RKO (cell line): ENCODE results near the gene PSME2.
"Not testable (repeated sequence)": the region's sequence is repeated elsewhere in the genome, so short reads cannot be mapped to it uniquely, and the experiment has no call there.

ENCODE experiments used
- DNase-seq: peaks from one replicate; pipeline ENCODE4 v3.0.0-alpha.2; 2016; ENCODE audit warnings: low spot score

The PSME2 gene

DNA sequence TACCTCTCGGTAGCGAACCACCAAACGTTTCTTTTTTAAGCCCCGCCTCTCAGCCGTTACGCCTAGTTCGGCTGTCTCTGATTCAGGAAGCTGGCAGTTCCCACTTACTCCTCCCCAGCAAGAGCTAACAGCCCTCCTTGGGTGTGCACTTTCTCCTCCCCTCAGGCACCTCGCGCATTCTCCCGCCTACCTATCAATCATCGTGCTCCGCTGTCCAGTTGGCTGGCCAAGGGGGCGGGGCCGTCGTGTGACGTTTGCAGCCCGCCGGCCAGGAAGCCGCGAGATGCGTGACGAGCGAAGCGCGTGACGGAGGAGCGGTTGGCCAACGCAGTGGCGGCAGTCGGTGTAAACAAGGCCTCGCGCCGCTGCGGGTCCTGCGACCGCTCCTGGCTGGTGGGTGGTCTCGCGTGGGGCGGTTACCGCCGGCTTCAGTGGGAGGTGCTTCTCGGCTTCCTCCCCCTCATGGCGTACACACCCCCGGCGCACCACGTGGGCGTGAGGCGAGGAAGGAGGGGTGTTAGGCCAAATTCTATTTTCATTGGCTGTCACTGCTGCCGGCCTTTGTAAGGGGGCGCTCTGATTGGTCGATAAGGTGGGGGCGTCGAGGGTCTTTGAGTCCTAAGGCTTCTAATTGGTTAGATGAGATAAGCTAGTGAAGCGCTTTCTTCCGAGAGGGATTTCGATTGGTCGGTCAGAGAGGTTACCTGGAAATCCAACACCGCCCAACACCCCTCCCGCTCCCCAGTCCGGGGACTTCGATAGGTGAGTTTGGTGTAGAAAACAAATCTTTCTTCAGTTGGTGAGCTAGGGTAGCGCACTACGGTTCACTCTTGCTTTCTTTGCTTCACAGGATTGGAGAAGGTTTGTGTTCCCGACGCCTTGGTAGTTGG is 31.6 kb downstream of the PSME2 start, which contains the start of the genes DCAF11 and NRL:
TSS of gene DCAF11 (plus strand) at position 246 of the 890 bp plus-strand sequence. CDS start 818 bp downstream, outside the sequence.
TSS of gene NRL (minus strand) at position 418 of the 890 bp plus-strand sequence. CDS start 32,101 bp downstream, outside the sequence.
- DNase-seq: peak; percentile 100

DNA sequence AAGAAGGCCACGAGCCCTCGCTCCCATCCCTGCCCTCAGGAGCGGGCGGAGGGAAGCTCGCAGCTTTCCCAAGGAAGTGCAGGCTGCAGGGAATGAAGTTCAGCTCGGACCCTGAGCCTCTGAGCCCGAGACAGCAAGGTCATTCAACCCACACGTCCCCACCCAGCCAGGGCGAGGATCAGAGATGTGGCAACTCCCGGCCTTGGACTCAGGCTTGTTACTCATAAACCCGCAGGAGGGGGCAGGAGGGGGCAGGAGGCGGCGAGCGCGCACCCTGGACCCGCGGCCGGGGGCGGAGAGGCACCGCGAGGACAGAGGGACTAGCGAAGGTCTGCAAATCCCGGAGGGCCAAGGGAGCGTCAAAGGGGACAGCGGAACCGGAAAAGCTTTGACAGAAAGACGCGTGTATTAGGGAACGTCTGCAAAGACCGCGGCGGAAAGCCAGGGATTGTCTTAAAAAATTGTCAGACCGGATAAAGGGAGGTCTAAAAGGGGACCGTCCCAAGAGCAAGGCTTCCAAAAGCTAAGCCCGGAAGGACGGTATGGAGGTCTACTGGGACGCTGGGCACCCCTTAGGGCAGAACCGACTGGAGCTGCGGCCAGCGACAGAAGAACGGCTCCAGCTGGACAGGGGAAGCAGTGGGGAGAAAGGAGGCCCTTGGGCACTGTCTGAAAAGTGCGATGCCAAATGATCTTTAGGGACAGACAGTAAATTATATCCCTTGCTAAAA is 32.4 kb downstream of the PSME2 start:
- peak; percentile 96 for DNase-seq

- DNase-seq: no peak
Measured at GRCh38 chr14:24113379-24113800, 33.0 kb downstream of the PSME2 start.

DNA sequence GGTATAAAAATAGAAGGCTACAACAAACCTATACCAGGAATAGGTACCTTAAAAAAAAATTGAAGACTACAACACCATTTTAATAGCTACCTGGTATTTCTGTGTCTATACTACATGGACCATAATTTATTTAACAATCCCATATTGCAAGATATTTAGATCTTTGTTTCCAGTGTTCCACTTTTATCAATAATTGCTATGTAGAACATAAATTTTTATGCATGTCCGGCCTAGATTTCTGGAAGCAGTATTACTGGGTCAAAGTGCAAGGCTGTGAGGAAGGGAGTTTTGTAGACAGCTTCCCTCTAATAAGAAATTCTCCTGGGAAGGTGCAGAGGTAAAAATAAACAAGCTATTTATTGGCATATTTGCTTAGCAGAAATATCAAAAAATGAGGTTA is 35.9 kb downstream of the PSME2 start:
- DNase-seq: no peak

- no peak for DNase-seq
Measured at GRCh38 chr14:24110060-24110459, 36.4 kb downstream of the PSME2 start.

DNA sequence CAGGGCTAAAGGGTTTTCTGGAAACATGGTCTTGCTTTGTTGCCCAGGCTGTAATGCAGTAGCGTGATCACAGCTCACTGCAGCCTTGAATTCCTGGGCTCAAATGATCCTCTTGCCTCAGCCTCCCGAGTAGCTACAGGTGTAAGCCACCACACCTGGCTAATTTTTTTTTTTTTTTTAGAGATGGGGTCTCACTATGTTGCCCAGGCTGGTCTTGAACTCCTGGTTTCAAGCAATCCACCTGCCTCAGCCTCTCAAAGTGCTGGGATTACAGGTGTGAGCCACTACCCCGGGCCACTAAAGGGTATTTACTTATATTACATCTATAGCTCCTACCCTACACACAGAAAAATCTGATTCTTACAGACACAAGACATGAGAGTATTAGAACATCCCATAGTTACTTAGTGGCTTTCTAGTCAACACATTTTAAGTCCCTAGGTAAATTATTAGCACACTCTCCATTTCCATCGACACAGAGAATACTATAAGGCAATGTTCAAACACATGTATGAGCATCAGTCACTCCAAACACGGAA is 38.0 kb downstream of the PSME2 start:
- DNase-seq: no peak

DNA sequence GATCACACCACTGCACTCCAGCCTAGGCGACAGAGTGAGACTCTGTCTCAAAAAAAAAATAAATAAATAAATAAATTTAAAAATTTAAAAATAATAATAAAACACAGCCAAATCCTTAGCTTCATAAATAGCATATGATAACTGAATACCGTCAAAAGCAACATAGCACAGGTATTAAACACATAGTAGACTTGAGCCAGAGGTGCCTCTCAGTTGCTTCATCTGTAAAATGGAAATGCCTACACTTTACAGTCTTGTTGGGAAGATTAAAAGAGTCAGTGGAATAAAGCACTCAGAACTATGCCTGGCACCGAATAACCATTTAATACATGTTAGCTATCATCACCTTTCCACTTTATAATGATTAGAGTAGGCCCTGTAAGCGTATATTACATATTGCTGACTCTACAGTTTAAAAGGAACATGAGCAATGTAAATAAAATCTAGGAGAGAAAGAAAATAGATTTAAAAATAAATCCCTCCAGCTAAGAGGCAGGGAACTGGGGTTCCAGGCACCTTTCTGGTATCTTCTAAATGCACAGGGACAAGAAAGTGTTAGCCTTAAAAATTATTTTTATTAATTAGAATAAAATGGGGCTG is 39.6 kb downstream of the PSME2 start:
- DNase-seq: no peak

DNA sequence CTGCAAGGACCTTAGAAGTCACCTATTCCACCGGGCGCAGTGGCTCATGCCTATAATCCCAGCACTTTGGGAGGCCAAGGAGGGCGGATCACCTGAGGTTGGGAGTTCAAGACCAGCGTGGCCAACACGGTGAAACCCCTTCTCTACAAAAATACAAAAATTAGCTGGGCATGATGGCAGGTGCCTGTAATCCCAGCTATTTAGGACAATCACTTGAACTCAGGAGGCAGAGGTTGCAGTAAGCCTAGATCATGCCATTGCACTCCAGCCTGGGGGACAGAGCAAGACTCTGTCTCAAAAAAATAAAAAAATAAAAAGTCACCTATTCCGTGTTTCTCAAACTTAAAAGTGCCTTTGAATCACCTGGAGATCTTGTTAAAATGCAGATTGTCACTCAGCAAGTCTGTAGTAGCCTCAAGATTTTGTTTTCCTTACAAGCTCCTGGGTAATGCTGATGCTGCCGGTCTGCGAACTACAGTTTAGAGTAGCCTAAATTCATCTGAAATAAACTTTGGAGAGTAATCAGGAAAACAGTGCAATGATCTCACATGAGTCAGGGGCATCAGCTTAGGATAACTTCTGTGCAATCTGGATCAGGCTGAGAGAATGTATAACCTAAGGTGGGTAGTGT is 40.7 kb downstream of the PSME2 start:
- not testable (repeated sequence) for DNase-seq

DNA sequence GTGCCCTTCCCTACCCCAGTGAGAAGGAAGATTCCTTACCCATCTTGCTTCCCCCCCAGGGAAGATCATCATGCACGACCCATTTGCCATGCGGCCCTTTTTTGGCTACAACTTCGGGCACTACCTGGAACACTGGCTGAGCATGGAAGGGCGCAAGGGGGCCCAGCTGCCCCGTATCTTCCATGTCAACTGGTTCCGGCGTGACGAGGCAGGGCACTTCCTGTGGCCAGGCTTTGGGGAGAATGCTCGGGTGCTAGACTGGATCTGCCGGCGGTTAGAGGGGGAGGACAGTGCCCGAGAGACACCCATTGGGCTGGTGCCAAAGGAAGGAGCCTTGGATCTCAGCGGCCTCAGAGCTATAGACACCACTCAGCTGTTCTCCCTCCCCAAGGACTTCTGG is 43.0 kb downstream of the PSME2 start:
- DNase-seq: no peak

DNA sequence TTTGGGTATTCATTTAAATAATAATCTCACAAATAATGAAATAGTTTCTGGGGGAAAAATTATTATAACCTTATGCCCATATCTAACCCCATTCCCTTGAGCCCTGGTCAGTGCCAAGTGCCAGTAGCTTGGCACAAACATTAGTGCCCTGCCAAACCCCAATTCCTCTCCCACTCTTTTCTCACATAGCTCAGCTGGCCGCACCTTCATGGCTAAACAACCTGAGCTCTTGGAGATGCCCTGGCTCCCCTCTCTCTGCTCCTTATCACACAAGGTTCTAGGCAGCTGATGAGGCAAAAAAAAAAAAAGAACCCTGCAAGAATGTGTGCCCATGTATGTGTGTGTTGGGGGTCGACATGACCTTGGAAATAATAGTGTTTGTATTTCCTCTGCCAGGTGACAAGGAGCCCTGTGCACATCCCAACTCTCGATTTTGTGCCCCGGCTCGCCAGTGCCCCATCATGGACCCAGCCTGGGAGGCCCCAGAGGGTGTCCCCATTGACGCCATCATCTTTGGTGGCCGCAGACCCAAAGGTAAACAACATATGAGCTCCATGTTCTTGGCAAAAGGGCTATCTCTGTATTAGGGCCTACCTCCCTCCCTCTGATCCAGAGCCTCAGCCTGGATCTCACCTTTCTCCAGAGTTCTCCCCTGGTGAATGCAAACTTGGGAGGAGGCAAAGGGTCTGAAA is 43.9 kb downstream of the PSME2 start:
- no peak for DNase-seq

- DNase-seq: no peak
Measured at GRCh38 chr14:24100982-24101494, 45.4 kb downstream of the PSME2 start.

DNA sequence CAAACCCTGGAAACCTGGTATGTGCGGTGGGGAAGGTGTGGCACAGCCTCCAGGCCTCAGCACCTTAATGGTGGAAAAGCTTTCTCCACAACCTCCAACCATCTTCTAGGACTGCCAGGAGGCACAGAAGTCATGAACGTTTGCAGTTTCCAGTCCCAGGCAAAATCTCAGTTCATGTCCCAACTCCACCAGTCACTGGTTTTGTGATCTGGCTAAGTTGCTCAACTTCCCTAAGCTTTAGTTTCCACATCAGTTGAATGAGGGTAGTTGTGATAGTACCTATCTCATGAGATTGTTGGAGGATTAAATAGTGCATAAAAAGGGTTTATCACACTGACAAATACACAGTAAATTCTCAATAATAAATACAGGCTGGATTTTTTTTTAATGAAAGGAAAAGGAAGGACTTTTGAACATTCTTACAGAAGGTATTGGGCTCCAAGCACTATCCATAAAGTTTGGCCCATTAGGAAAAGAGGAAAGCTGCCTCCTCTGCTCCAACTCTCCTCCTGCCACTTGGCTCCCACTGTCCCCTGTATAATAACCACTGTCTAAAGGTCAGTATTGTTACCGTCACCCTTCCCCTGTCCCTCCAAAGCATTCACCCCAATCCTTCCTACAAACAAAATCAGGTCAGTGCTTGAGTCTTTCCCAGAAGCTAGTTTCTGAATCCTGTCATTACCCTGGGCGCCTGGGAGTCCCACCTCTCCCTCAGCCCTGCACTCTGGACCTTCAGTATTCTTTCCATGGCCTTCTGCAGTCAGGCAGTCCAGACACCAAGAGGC is 46.0 kb downstream of the PSME2 start:
- DNase-seq: no peak

DNA sequence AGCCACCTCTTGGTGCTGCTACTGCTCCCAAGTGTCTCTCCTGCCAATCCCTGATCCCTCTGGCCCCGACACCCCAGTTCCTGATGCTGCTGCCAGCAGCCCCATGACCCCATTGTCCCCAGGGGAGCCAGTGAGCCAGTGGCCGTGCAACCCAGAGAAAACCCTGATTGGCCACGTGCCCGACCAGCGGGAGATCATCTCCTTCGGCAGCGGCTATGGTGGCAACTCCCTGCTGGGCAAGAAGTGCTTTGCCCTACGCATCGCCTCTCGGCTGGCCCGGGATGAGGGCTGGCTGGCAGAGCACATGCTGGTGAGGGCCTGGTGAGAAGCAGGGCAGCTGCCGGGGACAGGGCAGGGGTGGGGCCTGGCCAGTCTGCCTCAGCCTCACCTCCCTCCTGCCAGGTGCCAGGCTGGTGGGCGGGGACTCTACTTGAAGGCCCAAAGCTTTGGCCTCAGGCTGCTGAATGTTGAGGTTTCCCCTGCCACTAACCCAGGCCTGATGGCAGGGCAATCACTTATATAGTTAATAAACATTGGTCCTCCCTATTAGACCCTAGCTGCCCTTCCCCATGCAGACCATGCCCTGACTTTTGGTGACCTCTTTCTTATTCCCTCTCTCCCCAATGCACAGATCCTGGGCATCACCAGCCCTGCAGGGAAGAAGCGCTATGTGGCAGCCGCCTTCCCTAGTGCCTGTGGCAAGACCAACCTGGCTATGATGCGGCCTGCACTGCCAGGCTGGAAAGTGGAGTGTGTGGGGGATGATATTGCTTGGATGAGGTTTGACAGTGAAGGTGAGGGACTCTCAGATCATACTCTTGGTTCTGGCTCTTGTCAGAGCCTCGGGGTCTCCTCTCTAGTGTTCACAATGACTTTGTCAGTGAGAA is 47.2 kb downstream of the PSME2 start:
- no peak for DNase-seq

DNA sequence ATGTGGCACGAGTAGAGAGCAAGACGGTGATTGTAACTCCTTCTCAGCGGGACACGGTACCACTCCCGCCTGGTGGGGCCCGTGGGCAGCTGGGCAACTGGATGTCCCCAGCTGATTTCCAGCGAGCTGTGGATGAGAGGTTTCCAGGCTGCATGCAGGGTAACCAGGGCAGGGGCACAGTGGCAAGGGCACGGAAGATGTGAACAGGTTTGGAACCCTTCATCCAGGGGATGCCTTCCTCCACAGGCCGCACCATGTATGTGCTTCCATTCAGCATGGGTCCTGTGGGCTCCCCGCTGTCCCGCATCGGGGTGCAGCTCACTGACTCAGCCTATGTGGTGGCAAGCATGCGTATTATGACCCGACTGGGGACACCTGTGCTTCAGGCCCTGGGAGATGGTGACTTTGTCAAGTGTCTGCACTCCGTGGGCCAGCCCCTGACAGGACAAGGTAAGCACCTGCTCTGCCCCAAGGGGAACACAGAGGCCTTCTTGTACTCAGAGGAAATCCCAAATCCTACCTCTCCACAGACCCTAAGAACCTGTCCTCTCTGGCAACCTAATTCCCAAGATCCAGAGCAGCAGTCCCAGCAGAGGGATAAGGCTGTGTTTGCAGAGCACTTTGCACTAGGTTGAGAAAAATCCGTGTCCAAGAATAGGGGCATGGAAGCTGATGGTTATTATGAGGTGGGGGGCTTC is 48.0 kb downstream of the PSME2 start:
- no peak for DNase-seq

DNA sequence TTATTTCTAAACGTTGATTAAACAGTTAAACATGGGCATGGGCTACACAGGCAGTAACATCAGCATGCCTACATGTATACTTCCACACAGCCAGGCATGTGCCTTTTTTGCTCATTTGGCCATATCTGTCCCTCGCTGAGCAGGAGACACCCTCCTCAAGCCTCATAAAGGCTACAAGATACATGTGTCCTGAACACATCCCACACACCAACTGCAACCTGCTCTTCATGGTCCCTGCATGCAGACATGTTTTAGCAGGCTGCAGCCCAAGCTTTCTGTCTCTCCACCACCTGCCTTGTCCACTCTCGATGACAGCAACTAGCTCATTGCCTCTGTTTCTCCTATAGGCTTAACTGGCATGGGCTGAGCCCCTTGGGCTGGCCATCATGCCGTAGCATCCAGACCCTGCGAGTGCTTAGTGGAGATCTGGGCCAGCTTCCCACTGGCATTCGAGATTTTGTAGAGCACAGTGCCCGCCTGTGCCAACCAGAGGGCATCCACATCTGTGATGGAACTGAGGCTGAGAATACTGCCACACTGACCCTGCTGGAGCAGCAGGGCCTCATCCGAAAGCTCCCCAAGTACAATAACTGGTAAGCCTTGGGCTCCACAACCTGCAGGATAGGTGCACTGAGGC is 49.7 kb downstream of the PSME2 start:
- no peak for DNase-seq

- DNase-seq: peak; percentile 83
Measured at GRCh38 chr14:24095271-24096068, 50.9 kb downstream of the PSME2 start.

- DNase-seq: peak; percentile 24
Measured at GRCh38 chr14:24094841-24095270, 51.6 kb downstream of the PSME2 start.
